GM12878 (cell line): Measurements from ENCODE around the gene CREB5. TPM values are rescaled to one million over a fixed set of nuclear protein-coding genes. Genes with fewer than 3 reads are reported as not detected.

ENCODE experiments used
- ATAC-seq: fragments of 200-7000 bp; cut with Tn5 transposase; 3 replicates; pipeline ENCODE4 v1.9.1; 2020; ENCODE audit warnings: mild to moderate bottlenecking, moderate library complexity
- BruUV-seq: library from RNA; stranded (reverse); fragments of 400-500 nt; replicated peaks from 2 replicates; lab custom pipeline; 2021; lab: Mats Ljungman, UMichigan
- CTCF ChIA-PET: fragments of 300-600 bp; sonication (Branson Sonifier 250); formaldehyde crosslinking; extraction: SDS; loops from one replicate; lab custom pipeline; 2021; ENCODE audit warnings: inconsistent platforms; lab: Yijun Ruan, JAX
- POLR2A ChIA-PET: fragments of 350-600 bp; formaldehyde crosslinking; extraction: SDS; loops from one replicate; lab custom pipeline; 2021; ENCODE audit warnings: inconsistent platforms; lab: Charles Lee
- RAD21 ChIA-PET: fragments of 300-600 bp; sonication (Branson Sonifier 250); formaldehyde crosslinking; loops from one replicate; lab custom pipeline; 2023; ENCODE audit warnings: antibody characterized with exemption; ENCODE audit not compliant: unreplicated experiment; lab: Charles Lee
- SMC1A ChIA-PET: fragments of 300-600 bp; sonication (Branson Sonifier 250); formaldehyde crosslinking; loops from one replicate; lab custom pipeline; 2023; ENCODE audit not compliant: unreplicated experiment, uncharacterized antibody; lab: Charles Lee
- DNase-seq: peaks from one replicate; pipeline ENCODE4 v3.0.0-alpha.2; 2011; ENCODE audit warnings: low read depth, low spot score
- FAIRE-seq: peaks from 3 replicates; lab custom pipeline; 2011; peaks lifted over from hg19 to GRCh38; lab: Jason Lieb, UNC
- H2AFZ ChIP-seq: 2 replicates; pipeline ENCODE4 v1.6.0; 2011; ENCODE audit warnings: low read depth, low read length, control low read depth; ENCODE audit not compliant: control insufficient read depth
- H3K27ac ChIP-seq: 2 replicates; pipeline ENCODE4 v1.5.1; 2011; ENCODE audit warnings: control low read depth; ENCODE audit not compliant: control insufficient read depth, insufficient read depth
- H3K27me3 ChIP-seq, 2 experiments: replicated peaks in 1 of 2; 2 replicates each; pipeline versions ENCODE4 v1.6.0 to v1.6.1; 2011; ENCODE audit warnings: low read length in 1 of 2; ENCODE audit not compliant: control insufficient read depth in 2 of 2, insufficient read depth in 2 of 2
- H3K36me3 ChIP-seq, 2 experiments: 2 replicates each; pipeline ENCODE4 v1.5.1; 2011; ENCODE audit warnings: low read length in 1 of 2; ENCODE audit not compliant: control insufficient read depth in 2 of 2, insufficient read depth in 2 of 2
- H3K4me1 ChIP-seq: 2 replicates; pipeline ENCODE4 v1.6.1; 2011; ENCODE audit warnings: mild to moderate bottlenecking, low read length, moderate library complexity, mixed read lengths; ENCODE audit not compliant: control insufficient read depth, insufficient read depth
- H3K4me2 ChIP-seq: 2 replicates; pipeline ENCODE4 v1.6.0; 2011; ENCODE audit warnings: control low read depth; ENCODE audit not compliant: control insufficient read depth, insufficient read depth
- H3K4me3 ChIP-seq: fragments of 200-600 bp; sonication (generic); 2 replicates; pipeline ENCODE4 v1.5.1; 2016
- H3K79me2 ChIP-seq: 2 replicates; pipeline ENCODE4 v1.6.0; 2011; ENCODE audit warnings: low read length; ENCODE audit not compliant: control insufficient read depth, insufficient read depth
- H3K9ac ChIP-seq: 2 replicates; pipeline ENCODE4 v1.8.0; 2011; ENCODE audit warnings: low read length, control low read depth, mixed read lengths; ENCODE audit not compliant: control insufficient read depth, insufficient read depth
- H3K9me3 ChIP-seq: replicated peaks from 3 replicates; pipeline ENCODE4 v1.5.1; 2011; ENCODE audit warnings: mild to moderate bottlenecking, low read length; ENCODE audit not compliant: control insufficient read depth, insufficient read depth
- H4K20me1 ChIP-seq: 2 replicates; pipeline ENCODE4 v1.6.0; 2011; ENCODE audit not compliant: control insufficient read depth, insufficient read depth
- EZH2 ChIP-seq: IDR thresholded peaks from 2 replicates; pipeline ENCODE4 v1.6.1; 2012; ENCODE audit warnings: low read depth, mild to moderate bottlenecking, control low read depth, inconsistent platforms, low read length, borderline replicate concordance; ENCODE audit not compliant: control insufficient read depth
- SPI1 ChIP-seq: IDR thresholded peaks from 2 replicates; pipeline ENCODE4 v1.6.1; 2011; ENCODE audit warnings: low read depth, mild to moderate bottlenecking, low read length, moderate library complexity, borderline replicate concordance; ENCODE audit not compliant: insufficient read depth
- WGBS: methylation state at CpG from one replicate; pipeline ENCODE4 v1.1.6; 2016; ENCODE audit warnings: low lambda C conversion rate; ENCODE audit not compliant: insufficient replicate concordance, insufficient coverage; ENCODE audit errors: missing lambda C conversion rate; 5-methylcytosine and 5-hydroxymethylcytosine counted together
- in situ Hi-C: fragments of 300-500 bp; cut with MboI; formaldehyde crosslinking; loops from 9 replicates; pipeline ENCODE4 v1.14.3; 2018; ENCODE audit warnings: mixed read lengths
- intact Hi-C: fragments of 100-400 bp; cut with micrococcal nuclease; formaldehyde crosslinking; loops from one replicate; pipeline ENCODE4 v1.14.2; 2022; ENCODE audit not compliant: unreplicated experiment
- polyA plus RNA-seq, 11 experiments: library from polyadenylated mRNA; depleted of rRNA in 4 of 11; unstranded in 6 of 11; stranded (reverse) in 5 of 11; fragments of >200 nt; fragmentation: Nextera tagmentation in 4 of 11; fragmentation: Illumina TruSeq in 1 of 11; extraction: Ambion mirVana in 4 of 11; extraction: Trizol in 1 of 11; gene quantifications; 1 replicate in 1 of 11; 2 replicates in 10 of 11; pipeline versions ENCODE4 v1.2.1 to v1.2.3, GENCODE V29; 2011 to 2016; ENCODE audit warnings: inconsistent platforms in 2 of 11, missing spikeins in 2 of 11, low read depth in 1 of 11
- total RNA-seq, 4 experiments: library from RNA; depleted of rRNA in 3 of 4; stranded (reverse); fragments of >200 nt in 3 of 4; fragmentation: Illumina TruSeq in 1 of 4; extraction: Trizol in 1 of 4; gene quantifications; 2 replicates each; pipeline versions ENCODE4 v1.2.1 to v1.2.3, GENCODE V29; 2013 to 2021
- TF ChIP-seq, protein P1 (sequence below): fragments of 450-650 bp; IDR thresholded peaks from 2 replicates; pipeline ENCODE4 v1.6.1; 2017; ENCODE audit warnings: mild to moderate bottlenecking, moderate library complexity
- TF ChIP-seq, protein P2 (sequence below): fragments of 450-650 bp; IDR thresholded peaks from 2 replicates; pipeline ENCODE4 v1.6.1; 2017; ENCODE audit warnings: borderline replicate concordance

Gene CREB5
- total and polyA plus RNA-seq, 10 of the 15 experiments (the other 5 are each of a cell fraction or from before 2014, with no cell fraction given): 12.9 to 74.1 (median 53.0) TPM

DNA sequence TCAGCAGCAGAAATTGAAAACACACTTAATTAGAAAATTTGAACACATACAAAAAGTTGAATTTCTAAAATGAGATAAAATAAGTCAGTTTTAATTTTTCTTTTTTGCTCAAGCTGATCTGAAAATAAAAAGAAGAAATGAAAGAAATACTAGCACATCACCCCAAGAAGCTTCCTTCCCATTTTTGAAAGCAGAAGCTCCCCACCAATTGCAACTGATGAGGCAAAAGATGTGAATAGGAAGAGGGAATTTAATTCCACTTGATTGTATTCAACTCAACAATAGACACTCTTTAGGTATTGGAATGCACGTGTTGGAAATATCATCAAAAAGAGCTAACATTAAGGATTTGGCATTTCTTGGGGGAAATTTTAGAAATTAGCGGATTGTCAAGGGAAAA lies 370.0 kb downstream of the CREB5 start:
- CTCF ChIA-PET: interaction anchor here (1.6 kb wide), 1 partner anchor 9 kb away, joined by 7 read pairs; no protein-coding TSS in a partner anchor
- Histone ChIP-seq H2AFZ (no peak overlapping the region), H3K27me3 (no peaks in the 10 kb centered on the region), H3K9ac (no peak overlapping the region)
- FAIRE-seq: no peak
- no peak for DNase-seq
- intact Hi-C loops: no loop called here
- TF ChIP-seq, protein P1, sequence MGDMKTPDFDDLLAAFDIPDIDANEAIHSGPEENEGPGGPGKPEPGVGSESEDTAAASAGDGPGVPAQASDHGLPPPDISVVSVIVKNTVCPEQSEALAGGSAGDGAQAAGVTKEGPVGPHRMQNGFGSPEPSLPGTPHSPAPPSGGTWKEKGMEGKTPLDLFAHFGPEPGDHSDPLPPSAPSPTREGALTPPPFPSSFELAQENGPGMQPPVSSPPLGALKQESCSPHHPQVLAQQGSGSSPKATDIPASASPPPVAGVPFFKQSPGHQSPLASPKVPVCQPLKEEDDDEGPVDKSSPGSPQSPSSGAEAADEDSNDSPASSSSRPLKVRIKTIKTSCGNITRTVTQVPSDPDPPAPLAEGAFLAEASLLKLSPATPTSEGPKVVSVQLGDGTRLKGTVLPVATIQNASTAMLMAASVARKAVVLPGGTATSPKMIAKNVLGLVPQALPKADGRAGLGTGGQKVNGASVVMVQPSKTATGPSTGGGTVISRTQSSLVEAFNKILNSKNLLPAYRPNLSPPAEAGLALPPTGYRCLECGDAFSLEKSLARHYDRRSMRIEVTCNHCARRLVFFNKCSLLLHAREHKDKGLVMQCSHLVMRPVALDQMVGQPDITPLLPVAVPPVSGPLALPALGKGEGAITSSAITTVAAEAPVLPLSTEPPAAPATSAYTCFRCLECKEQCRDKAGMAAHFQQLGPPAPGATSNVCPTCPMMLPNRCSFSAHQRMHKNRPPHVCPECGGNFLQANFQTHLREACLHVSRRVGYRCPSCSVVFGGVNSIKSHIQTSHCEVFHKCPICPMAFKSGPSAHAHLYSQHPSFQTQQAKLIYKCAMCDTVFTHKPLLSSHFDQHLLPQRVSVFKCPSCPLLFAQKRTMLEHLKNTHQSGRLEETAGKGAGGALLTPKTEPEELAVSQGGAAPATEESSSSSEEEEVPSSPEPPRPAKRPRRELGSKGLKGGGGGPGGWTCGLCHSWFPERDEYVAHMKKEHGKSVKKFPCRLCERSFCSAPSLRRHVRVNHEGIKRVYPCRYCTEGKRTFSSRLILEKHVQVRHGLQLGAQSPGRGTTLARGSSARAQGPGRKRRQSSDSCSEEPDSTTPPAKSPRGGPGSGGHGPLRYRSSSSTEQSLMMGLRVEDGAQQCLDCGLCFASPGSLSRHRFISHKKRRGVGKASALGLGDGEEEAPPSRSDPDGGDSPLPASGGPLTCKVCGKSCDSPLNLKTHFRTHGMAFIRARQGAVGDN: no peak
- TF ChIP-seq EZH2 (no peak), SPI1 (0 out of 2 replicates have a peak, but pooled peaks have one; percentile 4)
- TF ChIP-seq, protein P2, sequence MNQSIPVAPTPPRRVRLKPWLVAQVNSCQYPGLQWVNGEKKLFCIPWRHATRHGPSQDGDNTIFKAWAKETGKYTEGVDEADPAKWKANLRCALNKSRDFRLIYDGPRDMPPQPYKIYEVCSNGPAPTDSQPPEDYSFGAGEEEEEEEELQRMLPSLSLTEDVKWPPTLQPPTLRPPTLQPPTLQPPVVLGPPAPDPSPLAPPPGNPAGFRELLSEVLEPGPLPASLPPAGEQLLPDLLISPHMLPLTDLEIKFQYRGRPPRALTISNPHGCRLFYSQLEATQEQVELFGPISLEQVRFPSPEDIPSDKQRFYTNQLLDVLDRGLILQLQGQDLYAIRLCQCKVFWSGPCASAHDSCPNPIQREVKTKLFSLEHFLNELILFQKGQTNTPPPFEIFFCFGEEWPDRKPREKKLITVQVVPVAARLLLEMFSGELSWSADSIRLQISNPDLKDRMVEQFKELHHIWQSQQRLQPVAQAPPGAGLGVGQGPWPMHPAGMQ: no peak
- TF ChIP-seq, all 136 proteins: peak for 1
- H3K4me3 ChIP-seq: no peak overlapping the region
- H3K4me2 ChIP-seq: no peak overlapping the region
- H3K4me1 ChIP-seq: peaks cover 4% of the 10 kb centered on the region
- no peak for ATAC-seq
- RAD21 ChIA-PET: interaction anchor here (0.6 to 0.8 kb wide), 2 partner anchors 9 to 10 kb away, joined by 3 read pairs; no protein-coding TSS in a partner anchor
- no peaks in the 10 kb centered on the region; a peak in 1 of 4 replicates for H3K36me3 ChIP-seq
- POLR2A ChIA-PET: no interaction called here
- 55% methylated on average over 2 of the region's 2 CpGs for WGBS
- H3K27ac ChIP-seq: no peak overlapping the region
- SMC1A ChIA-PET: interaction anchor here (0.7 to 2.0 kb wide), 5 partner anchors 9 to 394 kb away, joined by 3 to 7 read pairs (median 4); no protein-coding TSS in a partner anchor
- no peaks in the 10 kb centered on the region for H3K9me3 ChIP-seq
- no peaks in the 10 kb centered on the region for H4K20me1 ChIP-seq
- no peaks in the 10 kb centered on the region for H3K79me2 ChIP-seq
- in situ Hi-C loops: no loop called here
- BruUV-seq: no TSS peak
